Gastroesophageal sphincter (tissue), 4 donors: Measurements from ENCODE around the gene EEFSEC. TPM values are rescaled to one million over a fixed set of nuclear protein-coding genes. Genes with fewer than 3 reads are reported as not detected.

Experiments
- ATAC-seq: fragments of 150-250 bp; one replicate; pipeline ENCODE4 v1.9.1; 2016; ENCODE audit warnings: mild to moderate bottlenecking, moderate library complexity
- H3K27ac ChIP-seq, 4 donors: fragments of 200-600 bp; sonication (generic) in 3 of 4; 1 replicate in 3 of 4; 2 replicates in 1 of 4; pipeline ENCODE4 v1.5.1; 2016 to 2019
- H3K27me3 ChIP-seq: fragments of 200-600 bp; sonication (generic); one replicate; pipeline ENCODE4 v1.5.1; 2019
- H3K36me3 ChIP-seq, 2 donors: fragments of 200-600 bp; sonication (generic); one replicate each; pipeline ENCODE4 v1.5.1; 2019; ENCODE audit warnings: control low read depth in 1 of 2
- H3K4me1 ChIP-seq, 3 donors: fragments of 200-600 bp; sonication (generic); 1 replicate in 2 of 3; 2 replicates in 1 of 3; pipeline ENCODE4 v1.5.1; 2016 to 2019; ENCODE audit warnings: control low read depth in 2 of 3
- H3K4me3 ChIP-seq, 2 donors: fragments of 200-600 bp; sonication (generic); one replicate each; pipeline ENCODE4 v1.5.1; 2019; ENCODE audit warnings: mild to moderate bottlenecking in 1 of 2, moderate library complexity in 1 of 2
- H3K9me3 ChIP-seq, 3 donors: fragments of 200-600 bp; sonication (generic); one replicate each; pipeline ENCODE4 v1.5.1; 2017 to 2019; ENCODE audit warnings: control low read depth in 2 of 3
- CTCF ChIP-seq, 4 experiments: fragments of 200-600 bp in 2 of 4; fragments of 450-650 bp in 2 of 4; sonication (generic) in 1 of 4; IDR thresholded peaks; one replicate each; pipeline ENCODE4 v1.5.1; 2017 to 2019; ENCODE audit warnings: antibody characterized with exemption in 4 of 4, mild to moderate bottlenecking in 2 of 4, moderate library complexity in 2 of 4
- EP300 ChIP-seq: sonication (generic); formaldehyde crosslinking; IDR thresholded peaks from one replicate; pipeline ENCODE4 v1.6.1; 2017; ENCODE audit warnings: antibody characterized with exemption, mild to moderate bottlenecking
- POLR2A ChIP-seq, 2 donors: fragments of 450-650 bp; IDR thresholded peaks; one replicate each; pipeline ENCODE4 v1.6.1; 2017; ENCODE audit warnings: antibody characterized with exemption in 2 of 2, mild to moderate bottlenecking in 2 of 2, moderate library complexity in 1 of 2
- POLR2AphosphoS5 ChIP-seq: sonication (generic); formaldehyde crosslinking; IDR thresholded peaks from one replicate; pipeline ENCODE4 v1.6.1; 2017; ENCODE audit warnings: antibody characterized with exemption
- WGBS, 2 donors: methylation state at CpG; one replicate each; pipeline ENCODE4 v1.1.5; 2018; ENCODE audit warnings: low coverage in 1 of 2; 5-methylcytosine and 5-hydroxymethylcytosine counted together
- total RNA-seq, 4 donors: library from RNA; depleted of rRNA; stranded (reverse); fragments of >200 nt; gene quantifications; one replicate each; pipeline ENCODE4 v1.1.0, GENCODE V29; 2016

The EEFSEC gene
- total RNA-seq, 4 donors from 2014 or later: 5.8 to 16.5 (median 11.4) TPM

DNA sequence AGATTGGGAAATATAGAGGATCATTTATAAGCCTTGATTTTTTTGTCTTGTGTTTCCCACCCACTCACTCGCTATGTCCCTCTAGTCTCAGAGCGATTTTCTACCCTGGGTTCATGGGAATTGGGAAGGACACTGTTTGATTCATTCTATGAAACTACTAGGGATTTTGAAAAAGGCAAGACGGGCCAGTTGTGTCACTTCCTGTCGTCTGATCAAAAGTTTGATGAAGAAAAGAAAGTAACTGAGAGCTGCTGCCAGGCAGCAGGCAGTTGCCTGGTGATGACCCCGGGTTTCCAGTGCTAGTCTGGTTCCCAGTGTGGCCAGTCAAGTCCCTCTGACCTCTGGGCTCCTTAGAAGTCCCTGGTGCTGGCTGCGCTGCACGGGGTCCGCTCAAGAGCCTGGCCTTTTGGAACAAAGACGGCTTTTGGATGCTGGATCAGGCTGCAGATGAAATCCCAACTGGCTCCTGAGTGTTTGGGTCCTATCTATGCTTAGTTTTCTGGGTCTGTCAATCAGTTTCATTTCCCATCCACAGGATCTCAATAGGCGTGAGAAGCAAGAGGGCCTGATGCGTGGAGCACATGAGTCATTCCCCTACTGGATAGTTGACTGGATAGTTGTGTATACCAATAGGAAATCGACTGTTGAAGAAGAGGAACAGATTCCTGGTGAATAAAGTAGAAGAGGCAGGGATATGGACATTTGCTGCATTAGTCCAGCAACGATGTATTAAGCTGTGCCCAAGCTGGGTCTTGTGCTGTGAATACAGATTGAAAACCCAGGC, 89.7 kb downstream of the EEFSEC start:
- Histone ChIP-seq H3K36me3 (peaks cover 0 to 17% of the 10 kb centered on the region in 2 donors), H3K27me3 (no peaks in the 10 kb centered on the region)

DNA sequence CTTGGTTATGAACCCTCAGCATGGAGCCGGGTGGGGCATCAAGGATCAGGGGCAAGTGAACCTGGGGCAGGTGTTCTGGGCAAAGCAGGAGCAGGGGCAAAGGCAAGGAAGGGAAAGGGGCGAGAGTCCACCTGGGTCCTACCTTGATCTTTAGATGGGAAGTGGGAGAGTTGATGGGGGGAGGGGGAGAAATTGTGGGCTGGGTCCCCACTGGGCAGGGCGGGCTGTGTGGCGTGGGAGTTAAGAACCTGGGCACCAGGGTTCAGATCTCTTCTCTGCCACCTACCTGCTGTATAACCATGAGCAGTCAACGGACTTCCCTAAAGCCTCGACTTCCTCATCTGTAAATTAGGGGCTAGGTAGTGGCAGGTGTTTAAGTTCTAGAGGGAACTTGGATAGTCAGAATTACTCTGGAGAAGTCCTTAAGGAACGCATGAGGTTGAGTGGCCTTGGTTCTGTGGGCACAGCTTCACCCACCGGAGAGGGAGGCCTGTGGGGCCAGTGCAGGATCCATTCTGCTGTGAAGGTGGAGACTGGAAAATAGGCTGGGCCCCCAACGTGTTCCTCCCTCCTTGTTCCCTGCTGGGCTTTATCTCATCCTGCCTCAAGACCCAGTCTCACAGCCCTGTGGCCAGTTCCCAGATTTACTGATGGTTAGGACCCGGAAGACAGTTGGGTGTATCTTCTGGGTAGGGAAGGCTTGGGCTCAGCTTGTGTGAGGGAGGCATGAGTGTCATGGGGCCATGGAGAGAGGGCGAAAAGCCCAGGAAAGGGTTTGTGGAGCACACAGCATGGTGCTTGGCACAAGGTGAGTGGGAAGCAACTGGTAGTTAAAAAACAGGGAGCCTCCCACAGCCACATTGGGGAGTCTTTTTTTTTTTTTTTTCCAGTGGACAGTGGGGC, 90.6 kb downstream of the EEFSEC start:
- Histone ChIP-seq H3K9me3 (no peaks in the 10 kb centered on the region), H3K27ac (no peak overlapping the region), H3K4me3 (no peak overlapping the region), H3K27me3 (no peaks in the 10 kb centered on the region), H3K36me3 (peaks cover 0 to 24% of the 10 kb centered on the region in 2 donors), H3K4me1 (no peaks in the 10 kb centered on the region)
- no peak for ATAC-seq
- TF ChIP-seq POLR2AphosphoS5 (no peak), POLR2A (IDR thresholded peaks at IDR 0.05) (no peak), CTCF (IDR thresholded peaks at IDR 0.05) (no peak), EP300 (no peak)
- WGBS, 2 donors: 77 to 81% methylated on average over 5 to 8 of the region's 11 CpGs

More for the DNA sequence above, 89.7 kb downstream of the EEFSEC start:
- H3K9me3 ChIP-seq: no peaks in the 10 kb centered on the region
- H3K4me3 ChIP-seq: no peak overlapping the region
- no peak for TF ChIP-seq EP300
- no peak for TF ChIP-seq POLR2AphosphoS5
- no peak for TF ChIP-seq CTCF (IDR thresholded peaks at IDR 0.05)
- no peak for TF ChIP-seq POLR2A (IDR thresholded peaks at IDR 0.05)
- no peak overlapping the region for H3K27ac ChIP-seq
- no peaks in the 10 kb centered on the region for H3K4me1 ChIP-seq
- 78 to 82% methylated on average over 6 to 8 of the region's 13 CpGs for WGBS, 2 donors
- ATAC-seq: no peak

- TF ChIP-seq POLR2A (IDR thresholded peaks at IDR 0.05) (no peak), POLR2AphosphoS5 (no peak), CTCF (IDR thresholded peaks at IDR 0.05) (no peak), EP300 (no peak)
- WGBS, 2 donors: 57 to 75% methylated on average over 3 of the region's 5 CpGs
- Histone ChIP-seq H3K4me3 (no peak overlapping the region), H3K36me3 (peaks cover 0 to 24% of the 10 kb centered on the region in 2 donors), H3K27ac (no peak overlapping the region), H3K27me3 (no peaks in the 10 kb centered on the region), H3K9me3 (no peaks in the 10 kb centered on the region), H3K4me1 (no peaks in the 10 kb centered on the region)
- ATAC-seq: no peak
Observed at GRCh38 chr3:128245460-128245859, 92.2 kb downstream of the EEFSEC start.

DNA sequence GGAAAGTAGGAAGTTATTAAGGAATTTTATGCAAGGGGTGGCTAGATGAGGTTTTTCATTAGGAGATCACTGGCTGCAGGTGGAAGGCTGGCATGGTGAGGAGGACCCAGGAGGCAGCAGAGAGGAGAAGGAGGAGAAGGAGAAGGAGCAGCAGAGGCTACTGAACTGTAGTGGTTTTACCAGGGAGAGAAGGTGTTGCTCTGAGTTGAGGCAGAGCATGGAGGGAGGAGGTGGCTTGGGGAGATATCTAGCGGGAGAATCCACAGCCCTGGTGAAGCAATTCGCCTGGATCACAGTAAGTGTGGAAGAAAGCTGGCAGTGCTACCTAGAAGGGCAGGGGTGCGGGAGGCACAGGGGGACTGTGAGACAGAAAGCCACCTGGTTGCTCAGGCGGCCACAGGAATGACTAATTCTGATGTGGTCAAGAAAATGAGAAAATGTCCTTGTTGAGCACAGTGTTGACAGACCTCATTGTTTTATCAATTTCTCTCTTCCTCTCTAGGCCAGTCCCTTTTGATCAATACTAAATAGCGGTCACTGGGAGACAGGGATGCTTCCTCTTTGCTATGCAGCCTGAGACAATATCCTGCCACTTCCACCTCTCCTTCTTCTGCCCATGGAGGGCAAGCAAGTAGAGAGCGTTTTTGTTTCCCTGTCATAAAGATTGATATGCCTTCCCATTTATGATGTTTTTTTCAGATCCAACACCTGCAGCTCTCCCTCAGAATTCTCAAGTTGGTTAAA, 94.6 kb downstream of the EEFSEC start:
- H3K4me3 ChIP-seq: no peak overlapping the region
- 89% methylated on average over 6 of the region's 6 CpGs for WGBS, 2 donors
- H3K9me3 ChIP-seq: no peaks in the 10 kb centered on the region
- peaks cover 0 to 24% of the 10 kb centered on the region in 2 donors for H3K36me3 ChIP-seq
- no peak for ATAC-seq
- TF ChIP-seq POLR2AphosphoS5 (no peak), POLR2A (IDR thresholded peaks at IDR 0.05) (no peak), CTCF (IDR thresholded peaks at IDR 0.05) (no peak), EP300 (no peak)
- no peaks in the 10 kb centered on the region for H3K27me3 ChIP-seq
- no peak overlapping the region for H3K27ac ChIP-seq
- H3K4me1 ChIP-seq: no peaks in the 10 kb centered on the region
